GM12874 (cell line): ENCODE data around the gene PRAME.

Experiments used
- TF ChIP-seq, protein P1 (sequence below): IDR thresholded peaks from 2 replicates; pipeline ENCODE4 v1.5.1; 2011; ENCODE audit warnings: low read depth, mild to moderate bottlenecking, control low read depth, low read length, moderate library complexity; ENCODE audit not compliant: insufficient read depth

PRAME gene

DNA sequence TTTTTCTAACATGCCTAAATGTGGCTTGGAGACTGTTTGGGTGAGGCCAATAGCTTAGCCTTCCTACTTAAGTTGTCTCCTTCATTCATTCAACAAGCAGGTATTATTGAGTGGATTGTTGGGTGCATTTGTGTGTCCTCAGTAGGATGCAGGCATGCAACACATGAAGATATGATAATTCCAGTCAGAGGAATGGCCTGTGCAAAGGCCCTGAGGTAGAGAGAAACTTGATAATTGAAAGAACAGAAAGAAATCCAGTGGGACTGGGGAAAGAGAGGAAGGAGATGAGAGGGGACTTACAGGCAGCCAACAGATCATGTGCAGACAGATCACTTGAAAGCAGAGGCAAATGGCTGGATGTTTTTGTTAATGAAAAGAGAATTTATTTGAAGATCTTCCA, 15.3 kb upstream of the PRAME start:
- TF ChIP-seq, protein P1, sequence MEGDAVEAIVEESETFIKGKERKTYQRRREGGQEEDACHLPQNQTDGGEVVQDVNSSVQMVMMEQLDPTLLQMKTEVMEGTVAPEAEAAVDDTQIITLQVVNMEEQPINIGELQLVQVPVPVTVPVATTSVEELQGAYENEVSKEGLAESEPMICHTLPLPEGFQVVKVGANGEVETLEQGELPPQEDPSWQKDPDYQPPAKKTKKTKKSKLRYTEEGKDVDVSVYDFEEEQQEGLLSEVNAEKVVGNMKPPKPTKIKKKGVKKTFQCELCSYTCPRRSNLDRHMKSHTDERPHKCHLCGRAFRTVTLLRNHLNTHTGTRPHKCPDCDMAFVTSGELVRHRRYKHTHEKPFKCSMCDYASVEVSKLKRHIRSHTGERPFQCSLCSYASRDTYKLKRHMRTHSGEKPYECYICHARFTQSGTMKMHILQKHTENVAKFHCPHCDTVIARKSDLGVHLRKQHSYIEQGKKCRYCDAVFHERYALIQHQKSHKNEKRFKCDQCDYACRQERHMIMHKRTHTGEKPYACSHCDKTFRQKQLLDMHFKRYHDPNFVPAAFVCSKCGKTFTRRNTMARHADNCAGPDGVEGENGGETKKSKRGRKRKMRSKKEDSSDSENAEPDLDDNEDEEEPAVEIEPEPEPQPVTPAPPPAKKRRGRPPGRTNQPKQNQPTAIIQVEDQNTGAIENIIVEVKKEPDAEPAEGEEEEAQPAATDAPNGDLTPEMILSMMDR, result no peak

GRCh38 chr22:22573047-22573889, 14.2 kb upstream of the PRAME start:
- TF ChIP-seq, protein P1, result no peak

DNA sequence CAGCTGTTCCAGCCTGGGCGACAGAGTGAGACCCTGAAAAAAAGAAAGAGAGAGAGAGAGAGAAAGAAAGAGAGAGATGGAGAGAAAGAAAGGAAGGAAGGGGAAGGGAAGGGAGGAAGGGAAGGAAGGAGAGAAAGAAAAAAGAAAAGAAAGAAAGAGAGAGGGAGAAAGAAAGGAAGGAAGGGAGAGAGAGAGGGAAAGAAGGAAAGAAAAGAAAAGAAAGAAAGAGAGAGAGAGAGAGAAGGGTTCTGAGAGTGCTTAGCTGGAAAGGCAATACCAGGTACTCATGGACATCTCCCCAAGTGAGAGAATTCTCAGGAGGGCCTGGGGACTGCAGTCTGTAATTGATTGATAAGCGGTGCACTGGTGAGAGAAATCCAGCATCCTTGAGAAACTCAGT, 12.8 kb upstream of the PRAME start:
- TF ChIP-seq, protein P1, result no peak

- TF ChIP-seq, protein P1, result no peak
Measured at GRCh38 chr22:22571429-22571828, 12.4 kb upstream of the PRAME start.

DNA sequence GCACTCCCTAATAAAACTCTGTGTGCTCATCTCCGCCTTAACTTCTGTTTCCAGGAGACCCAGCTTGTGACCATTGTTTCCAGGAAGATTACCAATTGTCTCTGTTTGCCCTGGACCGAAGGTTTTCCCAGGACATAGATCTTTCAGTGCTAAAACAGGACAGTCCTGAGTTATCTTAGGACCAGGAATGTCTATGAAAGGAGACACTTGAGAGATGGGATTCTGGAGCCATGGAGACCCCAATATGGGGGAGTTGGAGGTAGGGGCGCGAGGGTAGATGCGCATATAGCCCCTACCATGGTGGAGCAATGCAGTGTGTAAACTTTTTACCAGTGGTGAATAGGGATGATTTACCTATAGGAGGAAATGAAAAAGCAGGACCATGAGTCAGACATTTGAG, 10.2 kb upstream of the PRAME start:
- TF ChIP-seq, protein P1, result no peak

GRCh38 chr22:22565981-22566380, 6.9 kb upstream of the PRAME start:
- TF ChIP-seq, protein P1, result no peak

- TF ChIP-seq, protein P1, result no peak
Measured at GRCh38 chr22:22558071-22558971, 744 bp downstream of the PRAME start.
